Uterus (tissue), 2 donors: ENCODE measurements around the gene CYP2J2.

Experiments used
- CTCF ChIP-seq, 4 experiments: fragments of 200-600 bp in 2 of 4; fragments of 450-650 bp in 2 of 4; sonication (generic) in 2 of 4; IDR thresholded peaks; one replicate each; pipeline ENCODE4 v1.5.1; 2016 to 2019; ENCODE audit warnings: antibody characterized with exemption in 4 of 4, mild to moderate bottlenecking in 2 of 4, moderate library complexity in 1 of 4
- POLR2A ChIP-seq, 2 donors: fragments of 450-650 bp; IDR thresholded peaks; one replicate each; pipeline ENCODE4 v1.6.1; 2016; ENCODE audit warnings: antibody characterized with exemption in 2 of 2, mild to moderate bottlenecking in 1 of 2, moderate library complexity in 1 of 2

- TF ChIP-seq CTCF (IDR thresholded peaks at IDR 0.05): no peak
- TF ChIP-seq POLR2A (IDR thresholded peaks at IDR 0.05): no peak
Observed at GRCh38 chr1:59915516-59915915, 11.1 kb downstream of the CYP2J2 start.
